ENCODE results near the gene OSTN. TPM values are rescaled to one million over a fixed set of nuclear protein-coding genes. Genes with fewer than 3 reads are reported as not detected.

OSTN gene
- polyA plus RNA-seq, 1 of the 3 experiments (the other 2 are of a cell fraction), result 0.02 TPM

DNA sequence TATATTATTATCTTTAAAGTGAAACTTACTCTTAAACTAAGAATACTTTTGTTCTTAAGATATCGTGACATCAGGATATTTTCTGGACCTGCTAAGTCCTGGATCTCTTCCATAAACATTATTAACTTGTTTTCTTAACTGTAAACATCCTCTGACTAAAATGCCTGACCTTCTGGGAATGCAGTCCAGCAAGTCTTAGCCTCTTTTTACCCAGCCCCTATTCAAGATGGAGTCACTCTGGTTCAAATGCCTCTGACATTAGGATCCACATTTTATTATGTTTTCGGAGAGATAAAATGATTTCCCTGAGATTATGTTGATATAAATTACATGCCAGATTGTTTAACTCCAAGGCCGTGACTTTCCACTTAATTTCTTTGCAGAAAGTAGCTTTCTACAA lies 37.6 kb downstream of the OSTN start:
- Histone ChIP-seq H3K9me2 (no peaks in the 10 kb centered on the region), H3K4me3 (ENCODE audit: low read depth in 2 of 2, low read length in 1 of 2) (no peak overlapping the region), H3K27ac (ENCODE audit: low read depth in 2 of 2, low read length in 1 of 2) (peak overlapping the region in 1 of 2 experiments; percentile 24; a peak in 1 of 4 replicates), H3K27me3 (ENCODE audit: insufficient read depth) (no peaks in the 10 kb centered on the region), H3K9me3 (no peaks in the 10 kb centered on the region), H3K9ac (no peak overlapping the region), H2AFZ (ENCODE audit: low read depth) (peak overlapping the region; percentile 70), H4K20me1 (ENCODE audit: insufficient read depth) (no peaks in the 10 kb centered on the region), H3K4me2 (no peak overlapping the region), H3K36me3 (replicated peaks in 1 of 2; ENCODE audit: control insufficient read depth in 1 of 2, insufficient read depth in 2 of 2, low read length in 1 of 2) (no peaks in the 10 kb centered on the region), H3F3A (replicated peaks; ENCODE audit: insufficient read depth) (peaks cover 11% of the 10 kb centered on the region), H3K79me2 (ENCODE audit: insufficient read depth) (no peaks in the 10 kb centered on the region), H3K4me1 (ENCODE audit: control insufficient read depth in 1 of 2, insufficient read depth in 2 of 2, low read depth in 1 of 2, low read length in 1 of 2) (peaks cover 0 to 29% of the 10 kb centered on the region in 2 experiments; a peak in 1 of 4 replicates)
- no peak for TF ChIP-seq FOXJ3 (CRISPR knock-in tag; IDR thresholded peaks at IDR 0.05)
- no peak for TF ChIP-seq TCF12 (IDR thresholded peaks at IDR 0.05)
- no peak for TF ChIP-seq EZH2phosphoT487 (IDR thresholded peaks at IDR 0.05; ENCODE audit: borderline replicate concordance, low read depth)
- no peak for TF ChIP-seq TAF1 (IDR thresholded peaks at IDR 0.05; ENCODE audit: borderline replicate concordance, low read depth, low read length)
- no peak for TF ChIP-seq RCOR1 (IDR thresholded peaks at IDR 0.05; ENCODE audit: low read length)
- TF ChIP-seq YY1 (IDR thresholded peaks at IDR 0.05; ENCODE audit: low read depth), result peak; percentile 64; the same call in 1 of the 2 replicates
- no peak for TF ChIP-seq CHD2 (IDR thresholded peaks at IDR 0.05; ENCODE audit: low read length, partially characterized antibody)
- no peak for DNase-seq
- ChIA-PET POLR2A (no interaction called here), CTCF (no interaction called here)
- 43% methylated on average over 3 of the region's 3 CpGs for WGBS (ENCODE audit: low lambda C conversion rate)

DNA sequence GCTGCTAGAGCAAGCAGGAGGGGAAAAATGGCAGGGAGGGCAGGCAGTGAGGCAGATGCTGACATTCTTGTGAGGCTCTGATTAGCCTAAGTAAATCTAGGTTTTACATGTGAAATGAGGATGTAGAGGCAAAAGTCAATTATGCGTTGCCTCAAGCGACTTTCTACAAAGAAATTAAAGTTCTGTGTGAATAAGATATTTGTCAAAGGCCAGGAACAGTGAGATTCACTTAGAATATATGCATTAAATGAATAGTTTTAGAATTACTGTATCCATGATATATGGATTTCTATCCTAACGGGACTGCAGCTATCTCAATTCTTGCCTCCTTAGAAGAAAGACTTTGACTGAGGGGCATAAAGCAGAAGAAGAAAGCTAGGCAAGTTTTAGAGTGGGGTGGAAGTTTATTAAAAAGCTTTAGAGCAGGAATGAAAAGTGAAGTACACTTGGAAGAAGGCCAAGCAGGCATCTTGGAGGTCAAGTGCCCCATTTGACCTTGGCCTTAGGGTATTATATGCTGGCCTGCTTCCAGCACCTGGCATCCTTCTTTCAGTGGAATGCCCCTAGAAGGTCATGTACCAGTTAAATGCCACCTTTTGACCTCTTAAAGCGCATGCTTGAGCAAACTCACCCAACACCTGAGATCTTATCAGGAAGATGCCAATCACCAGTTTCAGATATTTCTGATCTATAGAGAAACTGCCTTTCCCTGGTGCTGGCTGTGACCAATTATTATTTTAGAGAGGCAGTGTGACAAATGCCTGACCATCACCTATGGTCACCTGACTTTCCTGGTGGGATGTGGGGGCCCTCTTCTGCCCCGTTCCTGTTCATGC lies 38.2 kb downstream of the OSTN start:
- Histone ChIP-seq H3F3A (replicated peaks; ENCODE audit: insufficient read depth) (peaks cover 11% of the 10 kb centered on the region), H4K20me1 (ENCODE audit: insufficient read depth) (no peaks in the 10 kb centered on the region), H3K4me1 (ENCODE audit: control insufficient read depth in 1 of 2, insufficient read depth in 2 of 2, low read depth in 1 of 2, low read length in 1 of 2) (peaks cover 0 to 29% of the 10 kb centered on the region in 2 experiments; a peak in 1 of 4 replicates), H3K4me3 (ENCODE audit: low read depth in 2 of 2, low read length in 1 of 2) (no peak overlapping the region), H3K9ac (no peak overlapping the region), H3K27ac (ENCODE audit: low read depth in 2 of 2, low read length in 1 of 2) (no peak overlapping the region; a peak in 1 of 4 replicates), H3K27me3 (ENCODE audit: insufficient read depth) (no peaks in the 10 kb centered on the region), H3K9me2 (no peaks in the 10 kb centered on the region), H3K36me3 (replicated peaks in 1 of 2; ENCODE audit: control insufficient read depth in 1 of 2, insufficient read depth in 2 of 2, low read length in 1 of 2) (no peaks in the 10 kb centered on the region), H3K79me2 (ENCODE audit: insufficient read depth) (no peaks in the 10 kb centered on the region), H2AFZ (ENCODE audit: low read depth) (peak overlapping the region; percentile 70), H3K9me3 (no peaks in the 10 kb centered on the region), H3K4me2 (no peak overlapping the region)
- DNase-seq, result no peak
- ChIA-PET POLR2A (no interaction called here), CTCF (no interaction called here)
- WGBS (ENCODE audit: low lambda C conversion rate), result 53% methylated on average over 5 of the region's 5 CpGs
- TF ChIP-seq MXI1 (IDR thresholded peaks at IDR 0.05; ENCODE audit: low read depth, low read length), result no peak
- no peak for TF ChIP-seq YY1 (IDR thresholded peaks at IDR 0.05; ENCODE audit: low read depth)
- no peak for TF ChIP-seq FOXJ3 (CRISPR knock-in tag; IDR thresholded peaks at IDR 0.05)
- TF ChIP-seq, protein P1, sequence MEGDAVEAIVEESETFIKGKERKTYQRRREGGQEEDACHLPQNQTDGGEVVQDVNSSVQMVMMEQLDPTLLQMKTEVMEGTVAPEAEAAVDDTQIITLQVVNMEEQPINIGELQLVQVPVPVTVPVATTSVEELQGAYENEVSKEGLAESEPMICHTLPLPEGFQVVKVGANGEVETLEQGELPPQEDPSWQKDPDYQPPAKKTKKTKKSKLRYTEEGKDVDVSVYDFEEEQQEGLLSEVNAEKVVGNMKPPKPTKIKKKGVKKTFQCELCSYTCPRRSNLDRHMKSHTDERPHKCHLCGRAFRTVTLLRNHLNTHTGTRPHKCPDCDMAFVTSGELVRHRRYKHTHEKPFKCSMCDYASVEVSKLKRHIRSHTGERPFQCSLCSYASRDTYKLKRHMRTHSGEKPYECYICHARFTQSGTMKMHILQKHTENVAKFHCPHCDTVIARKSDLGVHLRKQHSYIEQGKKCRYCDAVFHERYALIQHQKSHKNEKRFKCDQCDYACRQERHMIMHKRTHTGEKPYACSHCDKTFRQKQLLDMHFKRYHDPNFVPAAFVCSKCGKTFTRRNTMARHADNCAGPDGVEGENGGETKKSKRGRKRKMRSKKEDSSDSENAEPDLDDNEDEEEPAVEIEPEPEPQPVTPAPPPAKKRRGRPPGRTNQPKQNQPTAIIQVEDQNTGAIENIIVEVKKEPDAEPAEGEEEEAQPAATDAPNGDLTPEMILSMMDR (IDR thresholded peaks at IDR 0.05), result no peak
- no peak for TF ChIP-seq GABPA (IDR thresholded peaks at IDR 0.05; ENCODE audit: low read depth)
- TF ChIP-seq, protein P2, sequence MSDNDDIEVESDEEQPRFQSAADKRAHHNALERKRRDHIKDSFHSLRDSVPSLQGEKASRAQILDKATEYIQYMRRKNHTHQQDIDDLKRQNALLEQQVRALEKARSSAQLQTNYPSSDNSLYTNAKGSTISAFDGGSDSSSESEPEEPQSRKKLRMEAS (IDR thresholded peaks at IDR 0.05; ENCODE audit: low read depth), result no peak
- no peak for TF ChIP-seq MEF2A (IDR thresholded peaks at IDR 0.05; ENCODE audit: borderline replicate concordance, low read depth)
- no peak for TF ChIP-seq EZH2phosphoT487 (IDR thresholded peaks at IDR 0.05; ENCODE audit: borderline replicate concordance, low read depth)
- TF ChIP-seq JUND (IDR thresholded peaks at IDR 0.05), result no peak
- TF ChIP-seq, protein P3, sequence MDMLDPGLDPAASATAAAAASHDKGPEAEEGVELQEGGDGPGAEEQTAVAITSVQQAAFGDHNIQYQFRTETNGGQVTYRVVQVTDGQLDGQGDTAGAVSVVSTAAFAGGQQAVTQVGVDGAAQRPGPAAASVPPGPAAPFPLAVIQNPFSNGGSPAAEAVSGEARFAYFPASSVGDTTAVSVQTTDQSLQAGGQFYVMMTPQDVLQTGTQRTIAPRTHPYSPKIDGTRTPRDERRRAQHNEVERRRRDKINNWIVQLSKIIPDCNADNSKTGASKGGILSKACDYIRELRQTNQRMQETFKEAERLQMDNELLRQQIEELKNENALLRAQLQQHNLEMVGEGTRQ (IDR thresholded peaks at IDR 0.05; ENCODE audit: borderline replicate concordance, low read depth, low read length), result no peak
- no peak for TF ChIP-seq TEAD4 (IDR thresholded peaks at IDR 0.05; ENCODE audit: borderline replicate concordance, insufficient read depth)
- TF ChIP-seq, protein P4, sequence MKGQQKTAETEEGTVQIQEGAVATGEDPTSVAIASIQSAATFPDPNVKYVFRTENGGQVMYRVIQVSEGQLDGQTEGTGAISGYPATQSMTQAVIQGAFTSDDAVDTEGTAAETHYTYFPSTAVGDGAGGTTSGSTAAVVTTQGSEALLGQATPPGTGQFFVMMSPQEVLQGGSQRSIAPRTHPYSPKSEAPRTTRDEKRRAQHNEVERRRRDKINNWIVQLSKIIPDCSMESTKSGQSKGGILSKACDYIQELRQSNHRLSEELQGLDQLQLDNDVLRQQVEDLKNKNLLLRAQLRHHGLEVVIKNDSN (IDR thresholded peaks at IDR 0.05; ENCODE audit: borderline replicate concordance, low read depth), result no peak
- TF ChIP-seq ELF1 (IDR thresholded peaks at IDR 0.05), result no peak
- TF ChIP-seq TAF1 (IDR thresholded peaks at IDR 0.05; ENCODE audit: borderline replicate concordance, low read depth, low read length), result no peak
- no peak for TF ChIP-seq TCF12 (IDR thresholded peaks at IDR 0.05)
- no peak for TF ChIP-seq NRF1 (IDR thresholded peaks at IDR 0.05; ENCODE audit: low read depth, low read length)
- TF ChIP-seq FOSL2 (IDR thresholded peaks at IDR 0.05; ENCODE audit: borderline replicate concordance, low read depth), result no peak
